Activated CD8-positive, alpha-beta memory T cell treated with anti-CD3 and anti-CD28 coated beads for 4 hours (primary cell): ENCODE data around the gene SSX2IP.
"Not testable (repeated sequence)": the region's sequence is repeated elsewhere in the genome, so short reads cannot be mapped to it uniquely, and the experiment has no call there.

ENCODE experiments used
- DNase-seq, 2 donors: peaks; one replicate each; pipeline ENCODE4 v3.0.0-alpha.2; 2020; ENCODE audit warnings: low read depth in 2 of 2

The SSX2IP gene

GRCh38 chr1:84690397-84691121, at the start of gene SSX2IP:
Gene SSX2IP, minus strand, starts transcription at chr1:84690461. Its CDS starts 19,242 bp downstream, at chr1:84671219.
- DNase-seq, result peak; percentile 98 to 99

GRCh38 chr1:84738237-84738636, 48.0 kb upstream of the SSX2IP start:
- no peak for DNase-seq

GRCh38 chr1:84737590-84737989, 47.3 kb upstream of the SSX2IP start:
- no peak for DNase-seq

- DNase-seq, result no peak
Observed at GRCh38 chr1:84736944-84737343, 46.7 kb upstream of the SSX2IP start.

- no peak for DNase-seq
Observed at GRCh38 chr1:84736445-84736844, 46.2 kb upstream of the SSX2IP start.

GRCh38 chr1:84735483-84735882, 45.2 kb upstream of the SSX2IP start:
- DNase-seq, result no peak

- DNase-seq, result no peak
Observed at GRCh38 chr1:84732520-84732919, 42.3 kb upstream of the SSX2IP start.

- no peak for DNase-seq
Observed at GRCh38 chr1:84731519-84731918, 41.3 kb upstream of the SSX2IP start.

- DNase-seq, result not testable (repeated sequence)
Observed at GRCh38 chr1:84727711-84728110, 37.5 kb upstream of the SSX2IP start.

GRCh38 chr1:84726593-84727499, 36.6 kb upstream of the SSX2IP start:
- no peak for DNase-seq

GRCh38 chr1:84724128-84724860, 34.0 kb upstream of the SSX2IP start:
- DNase-seq, result peak; percentile 9

- no peak for DNase-seq
Observed at GRCh38 chr1:84722794-84723193, 32.5 kb upstream of the SSX2IP start.

GRCh38 chr1:84721872-84722271, 31.6 kb upstream of the SSX2IP start:
- DNase-seq, result not testable (repeated sequence)

- DNase-seq, result no peak
Observed at GRCh38 chr1:84721152-84721551, 30.9 kb upstream of the SSX2IP start.

- no peak for DNase-seq
Observed at GRCh38 chr1:84720221-84720780, 30.0 kb upstream of the SSX2IP start.

GRCh38 chr1:84719543-84720217, 29.4 kb upstream of the SSX2IP start:
- no peak for DNase-seq

- DNase-seq, result no peak
Observed at GRCh38 chr1:84715342-84716019, 25.2 kb upstream of the SSX2IP start.

- no peak for DNase-seq
Observed at GRCh38 chr1:84712276-84712874, 22.1 kb upstream of the SSX2IP start.

GRCh38 chr1:84711869-84712268, 21.6 kb upstream of the SSX2IP start:
- no peak for DNase-seq

- DNase-seq, result no peak
Observed at GRCh38 chr1:84711121-84711520, 20.9 kb upstream of the SSX2IP start.
